Measurements from ENCODE around the gene FPR2. TPM values are rescaled to one million over a fixed set of nuclear protein-coding genes. Genes with fewer than 3 reads are reported as not detected.

Gene FPR2
- total and polyA plus RNA-seq, 2 of the 13 experiments (the other 11 are each of a cell fraction or from before 2014, with no cell fraction given): not detected

GRCh38 chr19:51742789-51743188 lies 18.2 kb upstream of the FPR2 start:
- 13% methylated on average over 6 of the region's 6 CpGs for WGBS (ENCODE audit: low lambda C conversion rate)
- DNase-seq (ENCODE audit: low spot score) (no peak), ATAC-seq (no peak), FAIRE-seq (no peak)
- intact Hi-C loops (cut with micrococcal nuclease; ENCODE audit: unreplicated experiment) (no loop called here), in situ Hi-C loops (cut with HindIII; ENCODE audit: extremely low pct_ligation_motif_present, low pct_unique_long_range_greater_than_20kb) (no loop called here)
- H3K4me2 ChIP-seq (ENCODE audit: low read depth, low read length): no peak overlapping the region
- no peak overlapping the region for H3K4me3 ChIP-seq (replicated peaks in 1 of 3; ENCODE audit: insufficient read depth in 1 of 3, low read depth in 2 of 3, low read length in 3 of 3)
- peaks cover 0 to 4% of the 10 kb centered on the region in 2 experiments; a peak in 2 of 5 replicates for H3K27me3 ChIP-seq (ENCODE audit: control insufficient read depth in 1 of 2, insufficient read depth in 2 of 2, low read length in 2 of 2)
- no peaks in the 10 kb centered on the region for H3K79me2 ChIP-seq (ENCODE audit: insufficient read depth, low read length)
- no peaks in the 10 kb centered on the region for H3K9me3 ChIP-seq (ENCODE audit: low read length)
- no peak overlapping the region for H2AFZ ChIP-seq (ENCODE audit: low read length)
- H3K36me3 ChIP-seq (replicated peaks in 1 of 2; ENCODE audit: control insufficient read depth in 1 of 2, insufficient read depth in 2 of 2, low read length in 2 of 2): no peaks in the 10 kb centered on the region
- POLR2A ChIA-PET: no interaction called here
- no TSS peak for BruUV-seq (replicated peaks)
- H3K9ac ChIP-seq (ENCODE audit: insufficient read depth, low read depth, low read length): no peak overlapping the region
- H4K20me1 ChIP-seq (ENCODE audit: insufficient read depth, low read length): no peaks in the 10 kb centered on the region
- H3K27ac ChIP-seq (ENCODE audit: extremely low read length, insufficient read depth, low read length): no peak overlapping the region
- CTCF ChIA-PET (ENCODE audit: low intra/inter-chr PET ratio, low total read pairs): no interaction called here
- no peaks in the 10 kb centered on the region for H3K4me1 ChIP-seq (ENCODE audit: insufficient read depth, low read length)
- TF ChIP-seq ZNF205 (CRISPR knock-in tag; IDR thresholded peaks at IDR 0.05) (no peak), ZNF567 (CRISPR knock-in tag; IDR thresholded peaks at IDR 0.05; ENCODE audit: borderline replicate concordance) (no peak), SKIL (CRISPR knock-in tag; IDR thresholded peaks at IDR 0.05; ENCODE audit: borderline replicate concordance) (no peak), ARNT (IDR thresholded peaks at IDR 0.05) (no peak), KLF16 (CRISPR knock-in tag; IDR thresholded peaks at IDR 0.05) (no peak), U2AF1 (optimal IDR thresholded peaks at IDR 0.05; ENCODE audit: low read depth, low read length) (no peak), ZIK1 (CRISPR knock-in tag; IDR thresholded peaks at IDR 0.05; ENCODE audit: borderline replicate concordance, low read depth) (no peak), ZNF362 (CRISPR knock-in tag; IDR thresholded peaks at IDR 0.05; ENCODE audit: borderline replicate concordance) (no peak), SRSF1 (optimal IDR thresholded peaks at IDR 0.05; ENCODE audit: low read depth, low read length) (no peak), FOXP4 (CRISPR knock-in tag; IDR thresholded peaks at IDR 0.05) (no peak), PCBP2 (optimal IDR thresholded peaks at IDR 0.05; ENCODE audit: low read depth, low read length, poor library complexity, severe bottlenecking) (no peak), ZFP41 (CRISPR knock-in tag; IDR thresholded peaks at IDR 0.05; ENCODE audit: borderline replicate concordance) (no peak), ZNF615 (CRISPR knock-in tag; IDR thresholded peaks at IDR 0.05; ENCODE audit: borderline replicate concordance) (no peak), ETV6 (CRISPR knock-in tag; conservative IDR thresholded peaks at IDR 0.05) (no peak), CEBPG (CRISPR knock-in tag; IDR thresholded peaks at IDR 0.05) (no peak)
- TF ChIP-seq, protein P1, sequence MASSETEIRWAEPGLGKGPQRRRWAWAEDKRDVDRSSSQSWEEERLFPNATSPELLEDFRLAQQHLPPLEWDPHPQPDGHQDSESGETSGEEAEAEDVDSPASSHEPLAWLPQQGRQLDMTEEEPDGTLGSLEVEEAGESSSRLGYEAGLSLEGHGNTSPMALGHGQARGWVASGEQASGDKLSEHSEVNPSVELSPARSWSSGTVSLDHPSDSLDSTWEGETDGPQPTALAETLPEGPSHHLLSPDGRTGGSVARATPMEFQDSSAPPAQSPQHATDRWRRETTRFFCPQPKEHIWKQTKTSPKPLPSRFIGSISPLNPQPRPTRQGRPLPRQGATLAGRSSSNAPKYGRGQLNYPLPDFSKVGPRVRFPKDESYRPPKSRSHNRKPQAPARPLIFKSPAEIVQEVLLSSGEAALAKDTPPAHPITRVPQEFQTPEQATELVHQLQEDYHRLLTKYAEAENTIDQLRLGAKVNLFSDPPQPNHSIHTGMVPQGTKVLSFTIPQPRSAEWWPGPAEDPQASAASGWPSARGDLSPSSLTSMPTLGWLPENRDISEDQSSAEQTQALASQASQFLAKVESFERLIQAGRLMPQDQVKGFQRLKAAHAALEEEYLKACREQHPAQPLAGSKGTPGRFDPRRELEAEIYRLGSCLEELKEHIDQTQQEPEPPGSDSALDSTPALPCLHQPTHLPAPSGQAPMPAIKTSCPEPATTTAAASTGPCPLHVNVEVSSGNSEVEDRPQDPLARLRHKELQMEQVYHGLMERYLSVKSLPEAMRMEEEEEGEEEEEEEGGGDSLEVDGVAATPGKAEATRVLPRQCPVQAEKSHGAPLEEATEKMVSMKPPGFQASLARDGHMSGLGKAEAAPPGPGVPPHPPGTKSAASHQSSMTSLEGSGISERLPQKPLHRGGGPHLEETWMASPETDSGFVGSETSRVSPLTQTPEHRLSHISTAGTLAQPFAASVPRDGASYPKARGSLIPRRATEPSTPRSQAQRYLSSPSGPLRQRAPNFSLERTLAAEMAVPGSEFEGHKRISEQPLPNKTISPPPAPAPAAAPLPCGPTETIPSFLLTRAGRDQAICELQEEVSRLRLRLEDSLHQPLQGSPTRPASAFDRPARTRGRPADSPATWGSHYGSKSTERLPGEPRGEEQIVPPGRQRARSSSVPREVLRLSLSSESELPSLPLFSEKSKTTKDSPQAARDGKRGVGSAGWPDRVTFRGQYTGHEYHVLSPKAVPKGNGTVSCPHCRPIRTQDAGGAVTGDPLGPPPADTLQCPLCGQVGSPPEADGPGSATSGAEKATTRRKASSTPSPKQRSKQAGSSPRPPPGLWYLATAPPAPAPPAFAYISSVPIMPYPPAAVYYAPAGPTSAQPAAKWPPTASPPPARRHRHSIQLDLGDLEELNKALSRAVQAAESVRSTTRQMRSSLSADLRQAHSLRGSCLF (CRISPR knock-in tag; IDR thresholded peaks at IDR 0.05; ENCODE audit: borderline replicate concordance): no peak

All from HepG2 (cell line).